Measurements from ENCODE around the gene ADM2.
"Not testable (repeated sequence)": the region's sequence is repeated elsewhere in the genome, so short reads cannot be mapped to it uniquely, and the experiment has no call there.

ADM2 gene

GRCh38 chr22:50517495-50518260 is 36.3 kb downstream of the ADM2 start:
- in situ Hi-C loops (cut with HindIII; ENCODE audit: low pct_ligation_motif_present, low pct_unique_long_range_greater_than_20kb, low sequenced_read_pairs) = no loop called here
- no peak for DNase-seq

GRCh38 chr22:50518606-50519005 is 37.3 kb downstream of the ADM2 start:
- in situ Hi-C loops (cut with HindIII; ENCODE audit: low pct_ligation_motif_present, low pct_unique_long_range_greater_than_20kb, low sequenced_read_pairs) = no loop called here

GRCh38 chr22:50519151-50519550 is 37.8 kb downstream of the ADM2 start:
- DNase-seq = no peak

More at GRCh38 chr22:50518606-50519005, 37.3 kb downstream of the ADM2 start:
- DNase-seq = no peak

GRCh38 chr22:50520184-50520583 is 38.8 kb downstream of the ADM2 start:
- in situ Hi-C loops (cut with HindIII; ENCODE audit: low pct_ligation_motif_present, low pct_unique_long_range_greater_than_20kb, low sequenced_read_pairs); DNase-seq: not testable (repeated sequence)

More at GRCh38 chr22:50519151-50519550, 37.8 kb downstream of the ADM2 start:
- in situ Hi-C loops (cut with HindIII; ENCODE audit: low pct_ligation_motif_present, low pct_unique_long_range_greater_than_20kb, low sequenced_read_pairs) = no loop called here

- in situ Hi-C loops (cut with HindIII; ENCODE audit: low pct_ligation_motif_present, low pct_unique_long_range_greater_than_20kb, low sequenced_read_pairs) = no loop called here
- no peak for DNase-seq
Measured at GRCh38 chr22:50520826-50521453, 39.6 kb downstream of the ADM2 start.

GRCh38 chr22:50521710-50522109 is 40.4 kb downstream of the ADM2 start:
- DNase-seq = no peak
- in situ Hi-C loops (cut with HindIII; ENCODE audit: low pct_ligation_motif_present, low pct_unique_long_range_greater_than_20kb, low sequenced_read_pairs) = no loop called here

GRCh38 chr22:50522208-50522805 is 41.0 kb downstream of the ADM2 start:
- in situ Hi-C loops (cut with HindIII; ENCODE audit: low pct_ligation_motif_present, low pct_unique_long_range_greater_than_20kb, low sequenced_read_pairs) = no loop called here

GRCh38 chr22:50522806-50523438 is 41.6 kb downstream of the ADM2 start:
- in situ Hi-C loops (cut with HindIII; ENCODE audit: low pct_ligation_motif_present, low pct_unique_long_range_greater_than_20kb, low sequenced_read_pairs) = no loop called here
- no peak for DNase-seq

More at GRCh38 chr22:50522208-50522805, 41.0 kb downstream of the ADM2 start:
- DNase-seq = no peak

GRCh38 chr22:50523458-50523805 is 42.1 kb downstream of the ADM2 start:
- in situ Hi-C loops (cut with HindIII; ENCODE audit: low pct_ligation_motif_present, low pct_unique_long_range_greater_than_20kb, low sequenced_read_pairs) = no loop called here
- no peak for DNase-seq

- in situ Hi-C loops (cut with HindIII; ENCODE audit: low pct_ligation_motif_present, low pct_unique_long_range_greater_than_20kb, low sequenced_read_pairs) = no loop called here
- DNase-seq = no peak
Measured at GRCh38 chr22:50523806-50524675, 42.7 kb downstream of the ADM2 start.

GRCh38 chr22:50524676-50525103 is 43.3 kb downstream of the ADM2 start:
- in situ Hi-C loops (cut with HindIII; ENCODE audit: low pct_ligation_motif_present, low pct_unique_long_range_greater_than_20kb, low sequenced_read_pairs) = no loop called here
- DNase-seq = no peak

- DNase-seq = peak; percentile 91
- in situ Hi-C loops (cut with HindIII; ENCODE audit: low pct_ligation_motif_present, low pct_unique_long_range_greater_than_20kb, low sequenced_read_pairs) = no loop called here
Measured at GRCh38 chr22:50525104-50525857, 43.9 kb downstream of the ADM2 start, which contains the start of gene SCO2. SCO2 (minus strand) TSS chr22:50525598; CDS start chr22:50524411, 1,187 bp downstream.

GRCh38 chr22:50525858-50526107 is 44.4 kb downstream of the ADM2 start:
- no peak for DNase-seq
- in situ Hi-C loops (cut with HindIII; ENCODE audit: low pct_ligation_motif_present, low pct_unique_long_range_greater_than_20kb, low sequenced_read_pairs) = no loop called here

GRCh38 chr22:50526108-50526833 is 44.9 kb downstream of the ADM2 start:
- peak; percentile 62 for DNase-seq
- in situ Hi-C loops (cut with HindIII; ENCODE audit: low pct_ligation_motif_present, low pct_unique_long_range_greater_than_20kb, low sequenced_read_pairs) = no loop called here

GRCh38 chr22:50526834-50527801 is 45.8 kb downstream of the ADM2 start:
- in situ Hi-C loops (cut with HindIII; ENCODE audit: low pct_ligation_motif_present, low pct_unique_long_range_greater_than_20kb, low sequenced_read_pairs) = no loop called here
- DNase-seq = peak; percentile 70
